DMS 273 (cell line): ENCODE measurements around the gene SPATA25.
"Not testable (repeated sequence)": the region's sequence is repeated elsewhere in the genome, so short reads cannot be mapped to it uniquely, and the experiment has no call there.

Experiments used
- DNase-seq: peaks from one replicate; lab custom pipeline; 2025; ENCODE audit not compliant: unreplicated experiment; lab: John Stamatoyannopoulos, UW

Gene SPATA25

GRCh38 chr20:45917790-45918141 is 30.3 kb upstream of the SPATA25 start:
- peak; percentile 59 for DNase-seq

GRCh38 chr20:45913116-45913515 is 25.7 kb upstream of the SPATA25 start:
- no peak for DNase-seq

- no peak for DNase-seq
Observed at GRCh38 chr20:45912344-45912682, 24.9 kb upstream of the SPATA25 start.

GRCh38 chr20:45911486-45912343 is 24.3 kb upstream of the SPATA25 start, which contains the start of gene PLTP:
Gene PLTP, minus strand, starts transcription at chr20:45912155. Its CDS starts 703 bp downstream, at chr20:45911452.
- peak; percentile 82 for DNase-seq

- peak; percentile 93 for DNase-seq
Observed at GRCh38 chr20:45910670-45911485, 23.5 kb upstream of the SPATA25 start.

- no peak for DNase-seq
Observed at GRCh38 chr20:45909817-45910669, 22.6 kb upstream of the SPATA25 start.

- DNase-seq, result no peak
Observed at GRCh38 chr20:45909336-45909808, 21.9 kb upstream of the SPATA25 start.

GRCh38 chr20:45908084-45908483 is 20.7 kb upstream of the SPATA25 start:
- DNase-seq, result no peak

GRCh38 chr20:45907219-45907948 is 20.0 kb upstream of the SPATA25 start:
- no peak for DNase-seq

- no peak for DNase-seq
Observed at GRCh38 chr20:45905505-45906079, 18.2 kb upstream of the SPATA25 start.

GRCh38 chr20:45904583-45905504 is 17.4 kb upstream of the SPATA25 start:
- no peak for DNase-seq

GRCh38 chr20:45902199-45902701 is 14.8 kb upstream of the SPATA25 start:
- no peak for DNase-seq

GRCh38 chr20:45901332-45901731 is 13.9 kb upstream of the SPATA25 start:
- not testable (repeated sequence) for DNase-seq

GRCh38 chr20:45899046-45899835 is 11.8 kb upstream of the SPATA25 start:
- DNase-seq, result no peak

GRCh38 chr20:45898285-45898684 is 10.9 kb upstream of the SPATA25 start:
- DNase-seq, result no peak

- DNase-seq, result no peak
Observed at GRCh38 chr20:45897692-45898091, 10.3 kb upstream of the SPATA25 start.

- DNase-seq, result no peak
Observed at GRCh38 chr20:45897289-45897688, 9.9 kb upstream of the SPATA25 start.

GRCh38 chr20:45896641-45897161 is 9.3 kb upstream of the SPATA25 start:
- no peak for DNase-seq
